ENCODE data around the gene GABARAPL1.

The GABARAPL1 gene

GRCh38 chr12:10171973-10172728, 40.5 kb upstream of the GABARAPL1 start, which contains the start of gene OLR1:
TSS of gene OLR1 (minus strand) at chr12:10172132. CDS start at chr12:10172077, 55 bp downstream.
- Histone ChIP-seq H3K4me3 (ENCODE audit: low read depth, low read length, poor library complexity, severe bottlenecking) (no peak within 1 kb of the TSS), H3K9ac (ENCODE audit: low read length) (no peak within 1 kb of the TSS), H3K36me3 (ENCODE audit: insufficient read depth, low read length) (no peaks in the 10 kb centered on the region), H3K4me1 (ENCODE audit: insufficient read depth, low read length, severe bottlenecking) (peaks cover 7% of the 10 kb centered on the region), H3K9me2 (ENCODE audit: low read depth, low read length) (no peaks in the 10 kb centered on the region), H3K27me3 (ENCODE audit: insufficient read depth, low read length) (no peaks in the 10 kb centered on the region), H3K4me2 (ENCODE audit: low read length) (no peak within 1 kb of the TSS), H4K20me1 (ENCODE audit: insufficient read depth, low read length) (no peaks in the 10 kb centered on the region), H2AFZ (ENCODE audit: low read length) (no peak within 1 kb of the TSS), H3F3A (ENCODE audit: insufficient read depth, low read length) (no peaks in the 10 kb centered on the region), H3K9me3 (ENCODE audit: low read length) (no peaks in the 10 kb centered on the region), H3K27ac (ENCODE audit: low read depth, low read length, poor library complexity, severe bottlenecking) (no peak within 1 kb of the TSS), H3K79me2 (ENCODE audit: insufficient read depth, low read length) (no peaks in the 10 kb centered on the region)
- TF ChIP-seq, protein P1, sequence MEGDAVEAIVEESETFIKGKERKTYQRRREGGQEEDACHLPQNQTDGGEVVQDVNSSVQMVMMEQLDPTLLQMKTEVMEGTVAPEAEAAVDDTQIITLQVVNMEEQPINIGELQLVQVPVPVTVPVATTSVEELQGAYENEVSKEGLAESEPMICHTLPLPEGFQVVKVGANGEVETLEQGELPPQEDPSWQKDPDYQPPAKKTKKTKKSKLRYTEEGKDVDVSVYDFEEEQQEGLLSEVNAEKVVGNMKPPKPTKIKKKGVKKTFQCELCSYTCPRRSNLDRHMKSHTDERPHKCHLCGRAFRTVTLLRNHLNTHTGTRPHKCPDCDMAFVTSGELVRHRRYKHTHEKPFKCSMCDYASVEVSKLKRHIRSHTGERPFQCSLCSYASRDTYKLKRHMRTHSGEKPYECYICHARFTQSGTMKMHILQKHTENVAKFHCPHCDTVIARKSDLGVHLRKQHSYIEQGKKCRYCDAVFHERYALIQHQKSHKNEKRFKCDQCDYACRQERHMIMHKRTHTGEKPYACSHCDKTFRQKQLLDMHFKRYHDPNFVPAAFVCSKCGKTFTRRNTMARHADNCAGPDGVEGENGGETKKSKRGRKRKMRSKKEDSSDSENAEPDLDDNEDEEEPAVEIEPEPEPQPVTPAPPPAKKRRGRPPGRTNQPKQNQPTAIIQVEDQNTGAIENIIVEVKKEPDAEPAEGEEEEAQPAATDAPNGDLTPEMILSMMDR (IDR thresholded peaks at IDR 0.05; ENCODE audit: low read length), result no peak
- TF ChIP-seq EZH2 (IDR thresholded peaks at IDR 0.05; ENCODE audit: borderline replicate concordance, low read length), result no peak

DNA sequence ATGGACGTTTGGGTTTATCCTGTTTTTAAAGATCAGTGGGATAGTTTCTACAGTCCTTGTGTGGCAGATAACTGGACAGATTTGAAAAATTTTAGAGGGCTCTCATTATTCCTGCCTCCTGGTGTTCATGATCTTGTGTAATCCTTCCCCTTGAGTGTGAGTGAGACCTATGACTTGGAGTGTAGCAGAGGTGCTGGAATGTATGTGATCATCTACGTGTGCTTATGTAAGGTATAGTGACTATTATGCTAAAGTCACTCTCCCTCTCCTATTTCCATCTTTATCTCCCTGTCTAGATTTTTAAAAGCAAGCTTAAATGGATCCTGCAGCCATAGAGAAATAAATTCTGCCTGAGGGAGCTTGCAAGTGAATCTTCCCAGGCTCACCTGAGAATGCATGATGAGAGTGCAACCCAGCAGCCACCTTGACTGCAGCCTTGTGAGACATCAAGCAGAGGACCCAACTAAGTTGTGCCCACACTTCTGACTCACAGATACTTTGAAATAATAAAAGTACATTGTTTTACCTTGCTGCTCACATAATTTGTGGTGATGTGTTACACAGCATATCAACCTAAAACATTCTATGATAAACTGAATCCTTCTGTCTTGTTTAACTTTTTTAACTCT, 37.6 kb upstream of the GABARAPL1 start:
- Histone ChIP-seq H3K36me3 (ENCODE audit: insufficient read depth, low read length) (no peaks in the 10 kb centered on the region), H3K4me3 (ENCODE audit: low read depth, low read length, poor library complexity, severe bottlenecking) (no peak overlapping the region), H3K9me2 (ENCODE audit: low read depth, low read length) (no peaks in the 10 kb centered on the region), H3K4me2 (ENCODE audit: low read length) (no peak overlapping the region), H3K9me3 (ENCODE audit: low read length) (no peaks in the 10 kb centered on the region), H3K4me1 (ENCODE audit: insufficient read depth, low read length, severe bottlenecking) (peaks cover 4% of the 10 kb centered on the region), H3K79me2 (ENCODE audit: insufficient read depth, low read length) (no peaks in the 10 kb centered on the region), H3K27me3 (ENCODE audit: insufficient read depth, low read length) (no peaks in the 10 kb centered on the region), H2AFZ (ENCODE audit: low read length) (no peak overlapping the region), H3K27ac (ENCODE audit: low read depth, low read length, poor library complexity, severe bottlenecking) (no peak overlapping the region), H3K9ac (ENCODE audit: low read length) (no peak overlapping the region), H4K20me1 (ENCODE audit: insufficient read depth, low read length) (no peaks in the 10 kb centered on the region), H3F3A (ENCODE audit: insufficient read depth, low read length) (no peaks in the 10 kb centered on the region)
- TF ChIP-seq, protein P1 (IDR thresholded peaks at IDR 0.05; ENCODE audit: low read length), result no peak
- no peak for TF ChIP-seq EZH2 (IDR thresholded peaks at IDR 0.05; ENCODE audit: borderline replicate concordance, low read length)

- no peaks in the 10 kb centered on the region for H3K4me1 ChIP-seq (ENCODE audit: insufficient read depth, low read length, severe bottlenecking)
- H3K4me2 ChIP-seq (ENCODE audit: low read length), result no peak overlapping the region
- H3K27me3 ChIP-seq (ENCODE audit: insufficient read depth, low read length), result no peaks in the 10 kb centered on the region
- H3F3A ChIP-seq (ENCODE audit: insufficient read depth, low read length), result no peaks in the 10 kb centered on the region
- no peaks in the 10 kb centered on the region for H3K9me3 ChIP-seq (ENCODE audit: low read length)
- no peaks in the 10 kb centered on the region for H3K9me2 ChIP-seq (ENCODE audit: low read depth, low read length)
- H3K4me3 ChIP-seq (ENCODE audit: low read depth, low read length, poor library complexity, severe bottlenecking), result no peak overlapping the region
- no peaks in the 10 kb centered on the region for H3K79me2 ChIP-seq (ENCODE audit: insufficient read depth, low read length)
- no peak overlapping the region for H3K9ac ChIP-seq (ENCODE audit: low read length)
- H4K20me1 ChIP-seq (ENCODE audit: insufficient read depth, low read length), result no peaks in the 10 kb centered on the region
- no peaks in the 10 kb centered on the region for H3K36me3 ChIP-seq (ENCODE audit: insufficient read depth, low read length)
- no peak for TF ChIP-seq EZH2 (IDR thresholded peaks at IDR 0.05; ENCODE audit: borderline replicate concordance, low read length)
- TF ChIP-seq, protein P1 (IDR thresholded peaks at IDR 0.05; ENCODE audit: low read length), result peak; percentile 6; the same call in 1 of the 2 replicates
- H3K27ac ChIP-seq (ENCODE audit: low read depth, low read length, poor library complexity, severe bottlenecking), result no peak overlapping the region
- no peak overlapping the region for H2AFZ ChIP-seq (ENCODE audit: low read length)
Measured at GRCh38 chr12:10175846-10176636, 36.6 kb upstream of the GABARAPL1 start.

Data from OCI-LY1 (cell line).